HCT116 (cell line): ENCODE data around the gene LRR1. TPM values are rescaled to one million over a fixed set of nuclear protein-coding genes. Genes with fewer than 3 reads are reported as not detected.

Experiments
- ATAC-seq: fragments of 200-7000 bp; cut with Tn5 transposase; 2 replicates; pipeline ENCODE4 v1.9.1; 2020; ENCODE audit warnings: mild to moderate bottlenecking, moderate library complexity
- BruUV-seq: library from RNA; stranded (reverse); fragments of 400-500 nt; replicated peaks from 2 replicates; lab custom pipeline; 2021; lab: Mats Ljungman, UMichigan
- CTCF ChIA-PET: fragments of 300-600 bp; sonication (Branson Sonifier 250); formaldehyde crosslinking; loops from one replicate; lab custom pipeline; 2021; ENCODE audit warnings: antibody characterized with exemption; lab: Charles Lee
- POLR2A ChIA-PET: fragments of 300-600, 350-600 bp; sonication (Branson Sonifier 250); formaldehyde crosslinking; loops from one replicate; lab custom pipeline; 2021; ENCODE audit warnings: antibody characterized with exemption; lab: Charles Lee
- RAD21 ChIA-PET, 2 experiments: fragments of 300-600 bp; sonication (Branson Sonifier 250); formaldehyde crosslinking; loops; one replicate each; lab custom pipeline; 2023; ENCODE audit warnings: low total read pairs in 2 of 2; ENCODE audit not compliant: uncharacterized antibody in 2 of 2, unreplicated experiment in 2 of 2, low non-redundant PET in 1 of 2; lab: Charles Lee
- DNase-seq: peaks from one replicate; pipeline ENCODE4 v3.0.0-alpha.2; 2010; ENCODE audit warnings: low read depth, low spot score
- H2AFZ ChIP-seq: fragments of 200-600 bp; shearing (Covaris generic), sonication (generic); 2 replicates; pipeline ENCODE4 v1.6.1; 2017; ENCODE audit warnings: low read depth, mixed run types, mixed read lengths, antibody characterized with exemption, low read length; ENCODE audit not compliant: poor library complexity, severe bottlenecking
- H3K27ac ChIP-seq: 2 replicates; pipeline ENCODE4 v1.5.1; 2012; ENCODE audit warnings: low read depth, low read length
- H3K27me3 ChIP-seq: fragments of 200-600 bp; sonication (generic); 2 replicates; pipeline ENCODE4 v1.6.1; 2016; ENCODE audit warnings: mixed run types, low read length, mixed read lengths; ENCODE audit not compliant: insufficient read depth
- H3K36me3 ChIP-seq, 2 experiments: fragments of 200-500 bp in 1 of 2; fragments of 200-600 bp in 1 of 2; sonication (Bioruptor generic) in 1 of 2; sonication (generic) in 1 of 2; 2 replicates each; pipeline versions ENCODE4 v1.5.1 to v1.6.1; 2014 to 2016; ENCODE audit warnings: low read length in 2 of 2, inconsistent platforms in 1 of 2, mixed read lengths in 1 of 2, mixed run types in 1 of 2; ENCODE audit not compliant: insufficient read depth in 2 of 2, control insufficient read depth in 1 of 2
- H3K4me1 ChIP-seq, 2 experiments: fragments of 200-600 bp in 1 of 2; sonication (generic) in 1 of 2; 2 replicates each; pipeline versions ENCODE4 v1.5.1 to v1.6.1; 2012 to 2017; ENCODE audit warnings: low read length in 2 of 2, inconsistent platforms in 1 of 2, mild to moderate bottlenecking in 1 of 2, mixed read lengths in 1 of 2, mixed run types in 1 of 2, moderate library complexity in 1 of 2; ENCODE audit not compliant: insufficient read depth in 2 of 2, control insufficient read depth in 1 of 2
- H3K4me2 ChIP-seq: fragments of 200-600 bp; sonication (generic); 2 replicates; pipeline ENCODE4 v1.6.1; 2017; ENCODE audit warnings: mixed run types, low read length, mixed read lengths
- H3K4me3 ChIP-seq, 2 experiments: fragments of 200-600 bp in 1 of 2; sonication (generic) in 1 of 2; replicated peaks in 1 of 2; 2 replicates each; pipeline ENCODE4 v1.5.1; 2011 to 2016; ENCODE audit warnings: low read length in 2 of 2, control low read depth in 1 of 2, low read depth in 1 of 2, mild to moderate bottlenecking in 1 of 2, mixed read lengths in 1 of 2, mixed run types in 1 of 2
- H3K79me2 ChIP-seq: fragments of 200-600 bp; sonication (generic); 2 replicates; pipeline ENCODE4 v1.6.1; 2017; ENCODE audit warnings: mild to moderate bottlenecking, mixed run types, low read length, moderate library complexity, mixed read lengths; ENCODE audit not compliant: insufficient read depth
- H3K9ac ChIP-seq: fragments of 200-600 bp; sonication (generic); 2 replicates; pipeline ENCODE4 v1.6.1; 2016; ENCODE audit warnings: low read length, mixed read lengths
- H3K9me2 ChIP-seq: fragments of 200-600 bp; sonication (generic), shearing (Covaris generic); 2 replicates; pipeline ENCODE4 v1.6.1; 2017; ENCODE audit warnings: mixed run types, mild to moderate bottlenecking, moderate library complexity; ENCODE audit not compliant: insufficient read depth
- H3K9me3 ChIP-seq, 2 experiments: fragments of 200-500 bp in 1 of 2; fragments of 200-600 bp in 1 of 2; sonication (Bioruptor generic) in 1 of 2; sonication (generic) in 1 of 2; 2 replicates each; pipeline ENCODE4 v1.6.1; 2014 to 2017; ENCODE audit warnings: low read length in 2 of 2, mixed read lengths in 2 of 2, inconsistent platforms in 1 of 2, low read depth in 1 of 2, mild to moderate bottlenecking in 1 of 2, mixed run types in 1 of 2, moderate library complexity in 1 of 2; ENCODE audit not compliant: control insufficient read depth in 1 of 2, insufficient read depth in 1 of 2
- H4K20me1 ChIP-seq: fragments of 200-600 bp; sonication (generic), shearing (Covaris generic); 2 replicates; pipeline ENCODE4 v1.6.1; 2017; ENCODE audit warnings: mixed run types, mild to moderate bottlenecking, moderate library complexity; ENCODE audit not compliant: insufficient read depth
- CBX3 ChIP-seq: IDR thresholded peaks from 2 replicates; pipeline ENCODE4 v1.6.1; 2012; ENCODE audit warnings: low read depth
- CEBPB ChIP-seq: IDR thresholded peaks from 2 replicates; pipeline ENCODE4 v1.6.1; 2012; ENCODE audit warnings: low read depth
- CTCF ChIP-seq, 3 experiments: fragments of 200-600 bp in 1 of 3; sonication (generic) in 1 of 3; IDR thresholded peaks in 2 of 3; conservative IDR thresholded peaks in 1 of 3; 2 replicates each; pipeline ENCODE4 v1.5.1; 2012 to 2017; ENCODE audit warnings: low read depth in 2 of 3, low read length in 2 of 3, antibody characterized with exemption in 1 of 3, borderline replicate concordance in 1 of 3, control low read depth in 1 of 3, mild to moderate bottlenecking in 1 of 3, mixed read lengths in 1 of 3, mixed run types in 1 of 3, moderate library complexity in 1 of 3; ENCODE audit not compliant: insufficient read depth in 1 of 3
- EGR1 ChIP-seq: IDR thresholded peaks from 2 replicates; pipeline ENCODE4 v1.6.1; 2012; ENCODE audit warnings: low read depth
- POLR2A ChIP-seq: IDR thresholded peaks from 2 replicates; pipeline ENCODE4 v1.7.0; 2011; ENCODE audit warnings: borderline replicate concordance; ENCODE audit not compliant: insufficient read depth, insufficient read length; ENCODE audit errors: extremely low read depth
- POLR2AphosphoS5 ChIP-seq: IDR thresholded peaks from 2 replicates; pipeline ENCODE4 v1.6.1; 2011; ENCODE audit warnings: mild to moderate bottlenecking, low read depth, low read length, moderate library complexity
- REST ChIP-seq: IDR thresholded peaks from 2 replicates; pipeline ENCODE4 v1.6.1; 2012; ENCODE audit warnings: low read depth
- SIN3A ChIP-seq: IDR thresholded peaks from 2 replicates; pipeline ENCODE4 v1.6.1; 2012; ENCODE audit warnings: low read depth
- SRF ChIP-seq: IDR thresholded peaks from 2 replicates; pipeline ENCODE4 v1.6.1; 2012; ENCODE audit warnings: low read depth
- YY1 ChIP-seq: IDR thresholded peaks from 2 replicates; pipeline ENCODE4 v1.6.1; 2011; ENCODE audit warnings: low read length, low read depth, moderate library complexity, mild to moderate bottlenecking; ENCODE audit not compliant: insufficient replicate concordance; ENCODE audit errors: extremely low read depth
- ZFX ChIP-seq: fragments of 450-650 bp; IDR thresholded peaks from 2 replicates; pipeline ENCODE4 v1.6.1; 2017
- ZNF274 ChIP-seq: fragments of 200-500 bp; sonication (Bioruptor generic); IDR thresholded peaks from 2 replicates; pipeline ENCODE4 v1.6.1; 2014; ENCODE audit warnings: mild to moderate bottlenecking, low read depth, low read length, inconsistent platforms
- intact Hi-C: fragments of 100-400 bp; cut with micrococcal nuclease; formaldehyde crosslinking; loops from 2 replicates; pipeline ENCODE4 v1.10.0; 2022
- total RNA-seq: library from RNA; stranded (reverse); gene quantifications from one replicate; pipeline ENCODE4 v1.2.1, GENCODE V29; 2021; ENCODE audit not compliant: unreplicated experiment

The LRR1 gene
- total RNA-seq, 1 experiment from 2014 or later, result 34.6 TPM

DNA sequence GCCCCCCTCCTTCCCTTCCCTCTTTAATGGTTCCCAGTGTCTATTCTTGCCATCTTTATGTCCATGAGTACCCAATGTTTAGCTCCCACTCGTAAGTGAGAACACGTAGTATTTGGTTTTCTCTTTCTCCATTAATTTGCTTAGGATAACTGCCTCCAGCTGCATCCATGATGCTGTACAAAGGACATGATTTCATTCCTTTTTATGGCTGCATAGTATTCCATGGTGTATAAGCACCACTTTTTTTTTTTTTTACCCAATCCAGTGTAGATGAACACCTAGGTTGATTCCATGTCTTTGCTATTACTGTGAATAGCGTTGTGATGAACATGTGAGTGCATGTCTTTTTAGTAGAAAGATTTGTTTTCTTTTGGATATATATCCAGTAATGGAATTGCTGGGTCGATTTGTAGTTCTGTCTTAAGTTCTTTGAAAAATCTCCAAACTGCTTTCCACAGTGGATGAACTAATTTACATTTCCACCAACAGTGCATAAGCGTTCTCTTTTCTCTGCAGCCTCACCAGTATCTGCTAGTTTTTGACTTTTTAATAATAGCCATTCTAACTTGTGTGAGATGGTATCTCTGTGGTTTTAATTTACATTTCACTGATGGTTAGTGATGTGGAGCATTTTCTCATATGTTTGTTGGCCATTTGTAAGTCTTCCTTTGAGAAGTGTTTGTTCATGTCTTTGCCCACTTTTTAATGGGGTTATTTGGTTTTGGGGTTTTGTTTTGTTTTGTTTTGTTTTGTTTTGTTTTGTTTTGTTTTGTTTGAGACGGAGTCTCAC is 38.6 kb upstream of the LRR1 start:
- H3K36me3 ChIP-seq, result no peaks in the 10 kb centered on the region
- no peaks in the 10 kb centered on the region for H3K4me1 ChIP-seq
- ChIA-PET RAD21 (no interaction called here), CTCF (no interaction called here), POLR2A (no interaction called here)
- H3K9ac ChIP-seq, result no peak overlapping the region
- H3K4me2 ChIP-seq, result no peak overlapping the region
- DNase-seq (no peak), ATAC-seq (no peak)
- H3K9me3 ChIP-seq, result no peaks in the 10 kb centered on the region
- no peaks in the 10 kb centered on the region for H3K79me2 ChIP-seq
- no peak overlapping the region for H3K4me3 ChIP-seq
- TF ChIP-seq YY1 (no peak), SIN3A (no peak), ZFX (no peak), CTCF (IDR thresholded peaks at IDR 0.05 in 2 of 3, conservative IDR thresholded peaks at IDR 0.05 in 1 of 3; ENCODE audit: borderline replicate concordance in 1 of 3, insufficient read depth in 1 of 3, low read depth in 2 of 3, low read length in 2 of 3) (no peak), EGR1 (no peak), ZNF274 (no peak), POLR2AphosphoS5 (no peak), CEBPB (no peak), CBX3 (no peak), REST (no peak), POLR2A (no peak), SRF (no peak)
- H3K27me3 ChIP-seq, result no peaks in the 10 kb centered on the region
- intact Hi-C loops, result no loop called here
- H2AFZ ChIP-seq, result no peak overlapping the region
- no peaks in the 10 kb centered on the region for H4K20me1 ChIP-seq
- H3K9me2 ChIP-seq, result no peaks in the 10 kb centered on the region
- no TSS peak for BruUV-seq
- H3K27ac ChIP-seq, result no peak overlapping the region
